IMR-90 (cell line): ENCODE measurements around the gene WDR89. TPM values are rescaled to one million over a fixed set of nuclear protein-coding genes. Genes with fewer than 3 reads are reported as not detected.

Experiments
- ATAC-seq: fragments of 200-7000 bp; cut with Tn5 transposase; 2 replicates; pipeline ENCODE4 v1.9.1; 2020; ENCODE audit warnings: low read depth, mild to moderate bottlenecking, moderate library complexity
- BruUV-seq: library from RNA; stranded (reverse); fragments of 400-500 nt; replicated peaks from 2 replicates; lab custom pipeline; 2021; lab: Mats Ljungman, UMichigan
- CTCF ChIA-PET: fragments of 300-600 bp; formaldehyde crosslinking; extraction: SDS; loops from one replicate; lab custom pipeline; 2021; ENCODE audit warnings: antibody characterized with exemption; lab: Yijun Ruan, JAX
- POLR2A ChIA-PET: fragments of 300-600 bp; sonication (Branson Sonifier 250); formaldehyde crosslinking; loops from one replicate; lab custom pipeline; 2022; ENCODE audit warnings: antibody characterized with exemption; ENCODE audit not compliant: unreplicated experiment; lab: Charles Lee
- DNase-seq: peaks from one replicate; pipeline ENCODE4 v3.0.0; 2013
- H2AFZ ChIP-seq: replicated peaks from 2 replicates; pipeline ENCODE3; 2013; ENCODE audit warnings: low read length, mild to moderate bottlenecking; ENCODE audit not compliant: poor library complexity
- H2AK5ac ChIP-seq: 2 replicates; pipeline ENCODE4 v1.6.1; 2013; ENCODE audit warnings: low read depth, low read length, inconsistent platforms
- H2AK9ac ChIP-seq: replicated peaks from 2 replicates; pipeline ENCODE3; 2013; ENCODE audit warnings: mild to moderate bottlenecking, low read depth, low read length, moderate library complexity; ENCODE audit not compliant: poor library complexity
- H2BK120ac ChIP-seq: 2 replicates; pipeline ENCODE4 v1.6.1; 2013; ENCODE audit warnings: low read depth, low read length, inconsistent platforms
- H2BK15ac ChIP-seq: 3 replicates; pipeline ENCODE4 v1.6.1; 2013; ENCODE audit warnings: low read depth, low read length, inconsistent platforms
- H2BK20ac ChIP-seq: 2 replicates; pipeline ENCODE4 v1.6.1; 2013; ENCODE audit warnings: low read depth, mild to moderate bottlenecking, inconsistent platforms, low read length, moderate library complexity
- H2BK5ac ChIP-seq: 2 replicates; pipeline ENCODE4 v1.6.1; 2013; ENCODE audit warnings: mild to moderate bottlenecking, low read depth, low read length, inconsistent platforms; ENCODE audit not compliant: poor library complexity, severe bottlenecking
- H3K14ac ChIP-seq: replicated peaks from 2 replicates; pipeline ENCODE4 v1.6.1; 2013; ENCODE audit warnings: low read depth, low read length, inconsistent platforms
- H3K18ac ChIP-seq: 2 replicates; pipeline ENCODE4 v1.6.1; 2013; ENCODE audit warnings: low read depth, low read length, control low read depth
- H3K23ac ChIP-seq: 2 replicates; pipeline ENCODE4 v1.6.1; 2013; ENCODE audit warnings: low read depth, low read length, inconsistent platforms
- H3K27ac ChIP-seq: 2 replicates; pipeline ENCODE4 v1.5.1; 2013; ENCODE audit warnings: mild to moderate bottlenecking, control low read depth, low read length; ENCODE audit not compliant: insufficient read depth
- H3K27me3 ChIP-seq: 2 replicates; pipeline ENCODE4 v1.6.1; 2013; ENCODE audit warnings: low read length; ENCODE audit not compliant: control insufficient read depth, insufficient read depth
- H3K36me3 ChIP-seq: 2 replicates; pipeline ENCODE4 v1.6.1; 2013; ENCODE audit warnings: low read length, mixed read lengths; ENCODE audit not compliant: control insufficient read depth, insufficient read depth
- H3K4ac ChIP-seq: 2 replicates; pipeline ENCODE4 v1.6.1; 2013; ENCODE audit warnings: low read depth, low read length, inconsistent platforms
- H3K4me1 ChIP-seq: 2 replicates; pipeline ENCODE4 v1.6.1; 2013; ENCODE audit warnings: low read length, mixed read lengths; ENCODE audit not compliant: control insufficient read depth, insufficient read depth
- H3K4me2 ChIP-seq: 2 replicates; pipeline ENCODE4 v1.6.1; 2013; ENCODE audit warnings: low read depth, mild to moderate bottlenecking, control low read depth, low read length, moderate library complexity
- H3K4me3 ChIP-seq: 2 replicates; pipeline ENCODE4 v1.5.1; 2013; ENCODE audit warnings: low read depth, mild to moderate bottlenecking, control low read depth, low read length, moderate library complexity; ENCODE audit not compliant: insufficient read depth
- H3K56ac ChIP-seq: 2 replicates; pipeline ENCODE4 v1.6.1; 2013; ENCODE audit warnings: low read length, inconsistent platforms; ENCODE audit not compliant: insufficient read depth; ENCODE audit errors: extremely low read depth
- H3K79me1 ChIP-seq, 2 experiments: 2 replicates each; pipeline ENCODE4 v1.6.1; 2013; ENCODE audit warnings: low read length in 2 of 2, inconsistent platforms in 1 of 2, low read depth in 1 of 2
- H3K9ac ChIP-seq: 2 replicates; pipeline ENCODE4 v1.6.1; 2013; ENCODE audit warnings: low read depth, low read length, control low read depth
- H3K9me1 ChIP-seq: 2 replicates; pipeline ENCODE4 v1.6.1; 2013; ENCODE audit warnings: low read length, inconsistent platforms; ENCODE audit not compliant: insufficient read depth
- H3K9me3 ChIP-seq: 2 replicates; pipeline ENCODE4 v1.6.1; 2013; ENCODE audit warnings: low read length; ENCODE audit not compliant: control insufficient read depth, insufficient read depth
- H4K20me1 ChIP-seq: 2 replicates; pipeline ENCODE4 v1.6.1; 2013; ENCODE audit warnings: low read length, inconsistent platforms; ENCODE audit not compliant: insufficient read depth
- H4K5ac ChIP-seq: 2 replicates; pipeline ENCODE4 v1.6.1; 2013; ENCODE audit warnings: mild to moderate bottlenecking, low read depth, low read length, control low read depth
- H4K8ac ChIP-seq, 2 experiments: 2 replicates each; pipeline ENCODE4 v1.6.1; 2013; ENCODE audit warnings: low read depth in 2 of 2, low read length in 2 of 2, control low read depth in 1 of 2, inconsistent platforms in 1 of 2
- H4K91ac ChIP-seq: 2 replicates; pipeline ENCODE4 v1.6.1; 2013; ENCODE audit warnings: low read depth, low read length, inconsistent platforms; ENCODE audit not compliant: insufficient read depth
- BHLHE40 ChIP-seq: fragments of 150-350 bp; IDR thresholded peaks from 2 replicates; pipeline ENCODE4 v1.6.1; 2016; ENCODE audit warnings: mild to moderate bottlenecking, low read depth, low read length
- CHD1 ChIP-seq: IDR thresholded peaks from 2 replicates; pipeline ENCODE4 v1.6.1; 2012; ENCODE audit warnings: low read depth, low read length, improper control_type of control experiment
- MAFK ChIP-seq: IDR thresholded peaks from 2 replicates; pipeline ENCODE4 v1.6.1; 2012; ENCODE audit warnings: low read depth, low read length, improper control_type of control experiment
- MXI1 ChIP-seq: IDR thresholded peaks from 2 replicates; pipeline ENCODE4 v1.6.1; 2012; ENCODE audit warnings: low read depth, mild to moderate bottlenecking, low read length, moderate library complexity, borderline replicate concordance
- NFE2L2 ChIP-seq: fragments of 150-350 bp; IDR thresholded peaks from 2 replicates; pipeline ENCODE4 v1.6.1; 2016; ENCODE audit warnings: low read depth, mild to moderate bottlenecking, low read length
- RCOR1 ChIP-seq: IDR thresholded peaks from 2 replicates; pipeline ENCODE4 v1.6.1; 2012; ENCODE audit warnings: mild to moderate bottlenecking, low read length, improper control_type of control experiment; ENCODE audit not compliant: insufficient replicate concordance
- SMC3 ChIP-seq: fragments of 150-350 bp; IDR thresholded peaks from 2 replicates; pipeline ENCODE4 v1.6.1; 2016; ENCODE audit warnings: low read depth, mild to moderate bottlenecking, antibody characterized with exemption, low read length, moderate library complexity
- WGBS, 2 experiments: methylation state at CpG; one replicate each; pipeline versions ENCODE4 v1.1.5 to v1.1.7; 2013; ENCODE audit warnings: missing lambda C conversion rate in 2 of 2; ENCODE audit not compliant: insufficient read length in 1 of 2; ENCODE audit errors: extremely low coverage in 2 of 2; 5-methylcytosine and 5-hydroxymethylcytosine counted together
- dilution Hi-C: fragments of 300-500 bp; cut with HindIII; formaldehyde crosslinking; loops from one replicate; pipeline ENCODE4 v1.14.3; 2018; ENCODE audit warnings: low sequenced_read_pairs; ENCODE audit not compliant: unreplicated experiment
- in situ Hi-C: fragments of 300-500 bp; cut with MboI; formaldehyde crosslinking; loops from 3 replicates; pipeline ENCODE4 v1.14.3; 2019; ENCODE audit warnings: low sequenced_read_pairs, inconsistent platforms, mixed read lengths
- intact Hi-C: fragments of 100-400 bp; cut with micrococcal nuclease; formaldehyde crosslinking; loops from 2 replicates; pipeline ENCODE4 v1.10.0; 2022
- polyA plus RNA-seq, 3 experiments: library from polyadenylated mRNA; depleted of rRNA; stranded (reverse); fragments of >200 nt; gene quantifications; 2 replicates each; pipeline ENCODE4 v1.2.3, GENCODE V29; 2012; ENCODE audit warnings: low replicate concordance in 1 of 3
- total RNA-seq: library from RNA; depleted of rRNA; stranded (reverse); fragments of >200 nt; gene quantifications from 2 replicates; pipeline ENCODE4 v1.2.3, GENCODE V29; 2012
- TF ChIP-seq, protein P1 (sequence below): fragments of 150-350 bp; IDR thresholded peaks from 2 replicates; pipeline ENCODE4 v1.6.1; 2017; ENCODE audit warnings: mild to moderate bottlenecking, antibody characterized with exemption, low read length, low read depth
- TF ChIP-seq, protein P2 (sequence below): fragments of 150-350 bp; IDR thresholded peaks from 2 replicates; pipeline ENCODE4 v1.6.1; 2016; ENCODE audit warnings: low read depth, mild to moderate bottlenecking, low read length, moderate library complexity, borderline replicate concordance

Gene WDR89
- total and polyA plus RNA-seq, 2 of the 4 experiments (the other 2 are of a cell fraction), result 4.3 to 10.2 TPM

DNA sequence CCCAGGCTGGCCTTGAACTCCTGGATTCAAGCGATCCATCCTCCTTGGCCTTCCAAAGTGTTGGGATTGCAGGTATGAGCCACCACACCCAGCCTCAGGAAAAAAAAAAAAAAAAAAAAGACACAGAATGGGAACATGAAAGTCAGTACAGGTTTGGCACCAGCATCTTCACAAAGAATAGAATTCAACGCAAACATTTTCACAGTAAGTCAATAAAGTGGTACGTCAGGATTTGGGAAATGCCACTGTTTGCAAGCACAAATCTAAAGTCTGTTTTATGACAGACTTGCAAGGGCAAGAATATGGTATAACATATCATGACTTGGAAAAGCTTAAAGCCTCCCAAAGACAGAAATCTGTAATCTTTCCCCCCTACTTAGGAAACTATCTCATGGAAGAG lies 34.9 kb upstream of the WDR89 start:
- Histone ChIP-seq H3K4ac (no peak overlapping the region), H3K9me3 (no peaks in the 10 kb centered on the region), H3K14ac (no peak overlapping the region), H3K4me3 (no peak overlapping the region), H2BK20ac (no peak overlapping the region), H4K20me1 (no peaks in the 10 kb centered on the region), H4K8ac (no peak overlapping the region), H3K18ac (no peak overlapping the region), H2BK120ac (no peak overlapping the region), H3K27me3 (no peaks in the 10 kb centered on the region), H3K4me2 (no peak overlapping the region), H4K91ac (no peak overlapping the region), H3K9me1 (peaks cover 6% of the 10 kb centered on the region), H2BK15ac (no peak overlapping the region), H2BK5ac (no peak overlapping the region), H3K56ac (no peak overlapping the region), H3K9ac (no peak overlapping the region), H3K79me1 (no peaks in the 10 kb centered on the region), H4K5ac (no peak overlapping the region), H3K27ac (no peak overlapping the region), H2AFZ (no peak overlapping the region), H2AK5ac (no peak overlapping the region), H3K4me1 (peaks cover 2% of the 10 kb centered on the region), H3K23ac (no peak overlapping the region), H2AK9ac (no peak overlapping the region), H3K36me3 (no peaks in the 10 kb centered on the region)
- ATAC-seq (no peak), DNase-seq (no peak)
- intact Hi-C loops (no loop called here), dilution Hi-C loops (no loop called here), in situ Hi-C loops (no loop called here)
- BruUV-seq, result no TSS peak
- TF ChIP-seq, protein P1, sequence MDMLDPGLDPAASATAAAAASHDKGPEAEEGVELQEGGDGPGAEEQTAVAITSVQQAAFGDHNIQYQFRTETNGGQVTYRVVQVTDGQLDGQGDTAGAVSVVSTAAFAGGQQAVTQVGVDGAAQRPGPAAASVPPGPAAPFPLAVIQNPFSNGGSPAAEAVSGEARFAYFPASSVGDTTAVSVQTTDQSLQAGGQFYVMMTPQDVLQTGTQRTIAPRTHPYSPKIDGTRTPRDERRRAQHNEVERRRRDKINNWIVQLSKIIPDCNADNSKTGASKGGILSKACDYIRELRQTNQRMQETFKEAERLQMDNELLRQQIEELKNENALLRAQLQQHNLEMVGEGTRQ, result no peak
- no peak for TF ChIP-seq CHD1
- TF ChIP-seq, protein P2, sequence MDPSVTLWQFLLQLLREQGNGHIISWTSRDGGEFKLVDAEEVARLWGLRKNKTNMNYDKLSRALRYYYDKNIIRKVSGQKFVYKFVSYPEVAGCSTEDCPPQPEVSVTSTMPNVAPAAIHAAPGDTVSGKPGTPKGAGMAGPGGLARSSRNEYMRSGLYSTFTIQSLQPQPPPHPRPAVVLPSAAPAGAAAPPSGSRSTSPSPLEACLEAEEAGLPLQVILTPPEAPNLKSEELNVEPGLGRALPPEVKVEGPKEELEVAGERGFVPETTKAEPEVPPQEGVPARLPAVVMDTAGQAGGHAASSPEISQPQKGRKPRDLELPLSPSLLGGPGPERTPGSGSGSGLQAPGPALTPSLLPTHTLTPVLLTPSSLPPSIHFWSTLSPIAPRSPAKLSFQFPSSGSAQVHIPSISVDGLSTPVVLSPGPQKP, result no peak
- TF ChIP-seq MXI1, result no peak
- TF ChIP-seq RCOR1, result no peak
- TF ChIP-seq BHLHE40, result no peak
- no peak for TF ChIP-seq SMC3
- TF ChIP-seq NFE2L2, result no peak
- TF ChIP-seq MAFK, result no peak
- CTCF ChIA-PET, result no interaction called here
- POLR2A ChIA-PET, result no interaction called here
- WGBS, 2 experiments, result no CpG with 5 or more reads among the region's 3 CpGs
